ENCODE measurements around the gene ADGRL3.

Gene ADGRL3

GRCh38 chr4:61533140-61533539, 333.0 kb downstream of the ADGRL3 start:
- DNase-seq (ENCODE audit: low read depth in 1 of 2, low spot score in 1 of 2): no peak

GRCh38 chr4:61540944-61541343, 340.8 kb downstream of the ADGRL3 start:
- DNase-seq (ENCODE audit: low read depth in 1 of 2, low spot score in 1 of 2): no peak

DNA sequence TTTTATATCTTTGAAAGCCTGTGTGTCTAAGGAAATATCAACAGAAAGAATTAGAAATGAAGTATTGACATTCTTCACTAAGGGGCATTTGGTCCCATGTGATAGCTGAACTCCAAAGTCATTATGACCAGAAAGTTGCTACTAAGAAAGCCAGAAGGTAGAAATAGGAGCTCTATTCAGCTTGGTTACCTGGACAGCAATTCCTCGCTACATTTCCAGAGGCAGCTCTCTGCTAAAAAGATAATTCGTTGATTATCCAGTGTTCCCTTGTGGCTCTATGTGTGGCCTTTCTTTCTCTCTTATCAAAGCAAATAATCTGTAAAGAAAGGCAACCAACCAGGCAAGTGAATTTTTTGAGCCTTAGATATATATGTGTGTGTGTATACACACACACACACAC, 341.3 kb downstream of the ADGRL3 start:
- no peak for DNase-seq (ENCODE audit: low read depth in 1 of 2, low spot score in 1 of 2)

- no peak for DNase-seq (ENCODE audit: low read depth in 1 of 2, low spot score in 1 of 2)
These were observed 343.9 kb downstream of the ADGRL3 start for GRCh38 chr4:61543976-61544375.

DNA sequence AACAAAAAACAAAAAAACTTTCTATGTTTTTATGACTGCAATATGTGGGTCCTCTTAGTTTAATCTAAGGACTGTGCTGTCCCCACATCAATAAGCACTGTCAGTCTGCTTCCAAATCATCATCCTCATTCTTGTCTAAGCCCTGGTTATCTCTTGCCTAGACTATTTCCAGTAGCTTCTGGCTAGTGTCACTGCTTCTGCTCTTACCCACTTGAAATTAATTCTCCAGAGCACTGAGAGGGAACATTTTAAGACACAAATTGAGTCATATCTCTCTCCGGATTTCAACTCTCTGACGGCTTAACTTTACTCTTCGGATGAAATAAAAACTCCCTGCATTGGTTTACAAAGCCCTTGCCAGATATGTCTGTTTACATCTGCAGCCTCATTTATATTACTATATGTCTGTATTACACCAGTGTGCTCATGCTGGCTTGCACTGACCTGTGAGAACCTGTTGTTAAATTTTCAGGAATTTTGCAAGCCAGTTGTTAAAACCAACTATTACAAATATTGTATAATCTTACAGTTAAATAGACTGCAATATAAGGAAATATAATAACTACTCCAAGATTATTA, 345.9 kb downstream of the ADGRL3 start:
- no peak for DNase-seq (ENCODE audit: low read depth in 1 of 2, low spot score in 1 of 2)

- no peak for DNase-seq (ENCODE audit: low read depth in 1 of 2, low spot score in 1 of 2)
These were observed 349.2 kb downstream of the ADGRL3 start for GRCh38 chr4:61549336-61549735.

DNA sequence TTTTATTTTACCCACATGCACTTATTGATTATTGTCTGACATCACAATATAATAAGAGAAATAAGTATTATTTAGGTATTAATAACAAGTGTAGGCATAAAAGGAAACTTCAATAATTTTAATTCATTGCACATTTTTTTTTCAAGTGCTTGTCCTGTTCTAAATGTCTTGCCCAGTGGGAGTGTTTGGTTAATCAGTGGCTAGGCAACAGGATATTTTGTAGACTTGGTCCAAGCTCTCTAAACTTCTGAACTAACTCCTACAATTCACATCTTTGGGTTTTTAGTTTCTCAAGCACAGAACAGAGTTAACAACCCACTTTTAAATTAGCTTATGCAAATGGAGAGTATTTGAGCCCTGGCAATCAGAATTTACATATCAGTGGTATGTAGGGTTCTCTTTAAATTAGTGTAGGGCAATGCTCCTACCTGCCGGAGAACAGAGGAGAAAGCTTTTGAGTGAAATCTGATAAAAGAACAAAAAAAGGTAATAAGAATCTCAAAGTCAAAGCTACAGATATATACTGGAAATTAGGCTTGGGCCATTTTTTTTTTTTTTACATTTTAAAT, 353.5 kb downstream of the ADGRL3 start:
- DNase-seq (ENCODE audit: low read depth in 1 of 2, low spot score in 1 of 2): no peak

- no peak for DNase-seq (ENCODE audit: low read depth in 1 of 2, low spot score in 1 of 2)
These were observed 355.7 kb downstream of the ADGRL3 start for GRCh38 chr4:61555789-61556188.

- DNase-seq (ENCODE audit: low read depth in 1 of 2, low spot score in 1 of 2): no peak
These were observed 356.2 kb downstream of the ADGRL3 start for GRCh38 chr4:61556277-61556676.

DNA sequence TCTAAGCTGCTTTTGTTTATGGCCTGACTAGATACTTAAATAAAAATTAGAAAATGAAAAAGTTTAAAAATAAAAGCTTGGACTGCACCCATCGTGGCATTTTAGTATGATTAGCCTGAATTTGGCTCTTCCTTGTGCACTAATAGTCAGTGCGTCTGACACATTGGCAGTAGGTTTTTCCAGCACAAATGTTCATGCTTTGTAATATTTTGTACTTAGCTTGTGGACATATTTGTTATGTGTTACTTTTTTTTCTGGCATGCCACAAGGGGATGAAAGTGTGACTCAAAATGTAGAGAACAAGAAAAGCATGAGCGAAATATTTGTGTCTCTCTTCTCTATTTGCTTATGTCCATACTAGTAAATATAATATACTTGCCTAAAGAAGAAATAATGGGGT, 359.3 kb downstream of the ADGRL3 start:
- DNase-seq (ENCODE audit: low read depth in 1 of 2, low spot score in 1 of 2): no peak

- DNase-seq (ENCODE audit: low read depth in 1 of 2, low spot score in 1 of 2): no peak
These were observed 360.9 kb downstream of the ADGRL3 start for GRCh38 chr4:61561028-61561427.

GRCh38 chr4:61571761-61572559, 371.8 kb downstream of the ADGRL3 start:
- no peak for DNase-seq (ENCODE audit: low read depth in 1 of 2, low spot score in 1 of 2)

- no peak for DNase-seq (ENCODE audit: low read depth in 1 of 2, low spot score in 1 of 2)
These were observed 375.7 kb downstream of the ADGRL3 start for GRCh38 chr4:61575796-61576195.

- DNase-seq (ENCODE audit: low read depth in 1 of 2, low spot score in 1 of 2): no peak
These were observed 379.7 kb downstream of the ADGRL3 start for GRCh38 chr4:61579786-61580185.

- DNase-seq (ENCODE audit: low read depth in 1 of 2, low spot score in 1 of 2): no peak
These were observed 380.7 kb downstream of the ADGRL3 start for GRCh38 chr4:61580721-61581377.

DNA sequence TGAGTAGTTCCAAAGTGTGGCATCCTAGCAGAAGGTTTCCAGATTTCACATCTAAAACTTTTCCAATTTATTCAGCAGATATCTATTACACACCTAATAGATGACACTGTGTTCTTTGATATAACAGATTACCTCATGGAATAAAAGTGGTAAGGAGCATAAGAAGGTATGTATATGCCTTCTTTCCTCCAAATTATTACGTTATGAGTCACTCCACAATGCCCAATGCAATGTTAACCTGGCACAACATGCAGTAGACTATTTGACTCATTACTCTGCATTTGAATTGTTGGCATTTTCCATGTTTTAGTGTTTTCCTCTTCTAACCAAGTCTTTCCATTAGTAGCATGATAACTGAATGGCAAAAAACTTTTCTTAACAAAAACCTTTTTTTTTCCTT, 383.6 kb downstream of the ADGRL3 start:
- DNase-seq (ENCODE audit: low read depth in 1 of 2, low spot score in 1 of 2): no peak

DNA sequence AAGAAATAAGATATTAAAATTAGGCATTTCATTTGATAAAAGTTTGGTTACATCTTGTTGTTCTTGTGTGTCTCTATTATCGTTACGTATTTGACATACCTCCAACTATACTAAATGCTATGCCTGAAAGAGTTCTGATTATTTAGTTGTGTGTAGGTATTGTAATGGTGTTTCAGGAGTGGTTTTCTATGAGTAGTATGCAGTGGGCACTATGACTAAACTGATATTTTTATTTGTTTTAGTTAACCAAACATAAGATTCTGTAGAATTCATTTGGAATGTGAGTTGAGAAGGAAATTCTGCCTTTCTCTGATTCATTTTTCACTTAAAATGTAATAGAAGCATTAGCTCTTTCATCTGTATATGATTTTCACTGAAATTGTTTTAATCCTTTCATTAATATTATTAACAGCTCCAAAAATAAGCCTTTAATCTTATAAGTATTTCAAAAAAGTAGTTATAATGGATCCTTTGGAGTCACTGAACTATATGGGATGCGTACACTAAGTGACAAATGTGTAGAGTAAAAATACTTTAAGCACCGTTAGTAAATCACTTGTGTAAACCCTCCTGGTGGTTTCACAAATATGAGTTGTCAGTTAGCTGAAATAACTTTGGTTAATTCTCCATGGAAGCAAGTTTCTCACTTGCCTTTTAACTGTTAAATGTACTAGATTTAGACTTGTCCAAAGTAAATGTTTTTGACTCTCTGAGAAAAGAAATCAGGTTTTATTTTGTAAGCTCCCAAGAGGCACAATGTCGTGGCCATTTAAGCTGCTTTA, 388.7 kb downstream of the ADGRL3 start:
- no peak for DNase-seq (ENCODE audit: low read depth in 1 of 2, low spot score in 1 of 2)

GRCh38 chr4:61590881-61591280, 390.8 kb downstream of the ADGRL3 start:
- DNase-seq (ENCODE audit: low read depth in 1 of 2, low spot score in 1 of 2): no peak

- DNase-seq (ENCODE audit: low read depth in 1 of 2, low spot score in 1 of 2): no peak
These were observed 396.6 kb downstream of the ADGRL3 start for GRCh38 chr4:61596606-61597340.

GRCh38 chr4:61603086-61603485, 403.0 kb downstream of the ADGRL3 start:
- no peak for DNase-seq (ENCODE audit: low read depth in 1 of 2, low spot score in 1 of 2)

DNA sequence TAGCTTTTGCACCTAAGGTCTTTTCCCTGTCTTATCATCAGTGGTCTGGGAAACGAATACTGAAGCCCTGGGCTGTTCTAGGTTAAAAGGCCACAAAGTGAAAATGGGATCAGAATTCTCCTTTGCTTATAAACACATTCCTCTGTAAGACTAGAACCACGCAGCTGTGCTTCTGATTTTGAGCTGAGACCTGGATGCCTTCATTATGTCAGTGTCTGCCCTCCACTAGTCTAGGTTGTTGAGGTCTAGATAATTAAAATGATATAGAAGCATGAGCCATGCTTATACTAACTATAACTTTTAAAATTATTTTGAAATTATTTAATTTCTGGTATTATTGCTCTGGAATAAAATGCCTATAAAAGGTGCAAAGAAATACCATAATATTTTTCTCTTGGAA, 403.9 kb downstream of the ADGRL3 start:
- DNase-seq (ENCODE audit: low read depth in 1 of 2, low spot score in 1 of 2): no peak

All from activated T-helper 1 cell treated with anti-CD3 and anti-CD28 coated beads, Interleukin-2, amount 50 U/mL, for 16 hours (primary cell).